GM12874 (cell line): ENCODE data around the gene DNAJC18.

ENCODE experiments used
- CTCF ChIP-seq: IDR thresholded peaks from 2 replicates; pipeline ENCODE4 v1.5.1; 2011; ENCODE audit warnings: low read depth, mild to moderate bottlenecking, control low read depth, low read length, moderate library complexity; ENCODE audit not compliant: insufficient read depth

Gene DNAJC18

DNA sequence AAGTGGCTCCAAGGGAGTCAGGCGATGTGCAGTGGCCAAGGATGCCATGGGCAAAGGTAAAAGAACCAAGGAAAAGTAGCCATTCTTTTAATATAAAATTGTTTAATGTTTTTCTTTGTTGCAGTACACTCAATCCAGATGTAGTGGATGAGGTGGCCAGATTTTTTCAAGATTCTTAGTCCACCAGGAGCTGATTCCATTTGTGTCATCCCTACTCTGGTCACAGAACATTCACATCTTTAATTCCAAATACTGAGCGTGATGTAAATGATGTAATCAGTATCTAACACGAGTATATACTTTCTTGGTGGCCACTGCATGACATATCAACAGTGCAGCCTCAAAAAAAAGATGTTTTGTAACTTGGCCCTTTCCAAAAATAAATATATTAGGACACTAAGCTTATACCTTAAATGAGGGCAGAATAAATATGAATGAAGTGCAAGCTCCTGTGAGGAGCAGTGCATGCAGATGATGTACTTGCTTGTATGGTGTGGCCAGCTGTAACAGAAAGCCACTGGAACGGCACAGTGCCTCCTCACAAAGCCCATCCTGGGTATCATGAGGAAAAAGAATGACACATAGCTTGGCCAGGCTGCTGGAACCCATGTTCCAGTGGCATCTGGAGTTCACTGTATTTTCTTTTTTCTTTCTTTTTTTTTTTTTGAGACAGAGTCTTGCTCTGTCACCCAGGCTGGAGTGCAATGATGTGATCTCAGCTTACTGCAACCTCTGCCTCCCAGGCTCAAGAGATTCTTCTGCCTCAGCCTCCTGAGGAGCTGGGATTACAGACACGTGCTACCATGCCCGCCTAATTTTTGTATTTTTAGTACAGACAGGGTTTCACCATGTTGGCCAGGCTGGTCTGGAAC, 29.0 kb downstream of the DNAJC18 start:
- TF ChIP-seq CTCF: no peak

DNA sequence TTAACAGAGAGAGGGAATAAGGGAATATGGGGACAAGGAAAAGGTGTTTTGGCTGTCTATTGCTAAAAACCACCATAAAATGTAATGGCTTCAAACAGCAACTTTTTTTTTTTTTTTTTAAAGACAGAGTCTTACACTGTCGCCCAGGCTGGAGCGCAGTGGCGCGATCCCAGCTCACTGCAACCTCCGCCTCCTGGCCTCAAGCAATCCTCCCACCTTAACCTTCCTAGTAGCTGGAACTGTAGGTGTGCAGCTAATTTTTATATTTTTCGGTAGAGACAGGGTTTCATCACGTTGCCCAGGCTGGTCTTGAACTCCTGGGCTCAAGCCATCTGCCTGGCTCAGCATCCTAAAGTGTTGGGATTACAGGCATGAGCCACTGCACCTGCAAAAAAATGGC, 31.1 kb downstream of the DNAJC18 start:
- no peak for TF ChIP-seq CTCF

- no peak for TF ChIP-seq CTCF
Measured at GRCh38 chr5:139407517-139407916, 31.8 kb downstream of the DNAJC18 start.

DNA sequence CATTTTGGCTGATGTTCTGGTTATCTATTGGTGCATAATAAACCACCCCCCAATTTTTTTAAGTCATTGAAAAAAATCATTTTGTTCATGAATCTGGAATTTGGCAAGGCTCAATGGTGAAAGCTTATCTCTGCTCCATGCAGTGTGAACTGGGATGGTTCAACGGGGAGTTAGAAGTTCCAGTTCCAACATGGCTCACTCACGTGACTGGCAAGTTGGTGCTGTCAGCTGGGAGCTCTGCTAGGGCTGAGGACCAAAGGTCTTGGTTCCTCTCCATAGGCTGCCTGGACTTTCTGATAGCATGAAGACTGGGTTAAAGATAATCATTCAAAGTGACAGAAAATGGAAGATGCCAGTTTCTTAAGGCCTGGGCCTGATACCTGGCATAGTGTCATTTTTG, 32.4 kb downstream of the DNAJC18 start:
- no peak for TF ChIP-seq CTCF

DNA sequence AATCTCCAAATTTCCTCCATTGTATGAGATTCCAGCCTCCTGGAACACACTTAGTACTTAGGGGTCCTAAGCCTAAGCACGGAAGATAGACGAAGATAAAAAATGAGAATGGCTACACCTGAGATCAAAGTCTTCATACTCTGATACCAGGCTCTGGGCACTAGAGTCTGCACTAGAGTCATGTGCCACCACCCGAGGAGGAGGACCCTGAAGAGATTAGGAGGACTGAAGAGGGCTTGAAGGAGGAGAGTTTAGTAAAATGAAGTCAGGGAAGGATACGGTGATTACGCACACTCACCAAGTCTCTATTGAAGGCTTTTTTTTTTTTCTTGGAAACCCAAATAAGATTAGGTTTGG, 34.9 kb downstream of the DNAJC18 start:
- no peak for TF ChIP-seq CTCF

- TF ChIP-seq CTCF: no peak
Measured at GRCh38 chr5:139403787-139404483, 35.4 kb downstream of the DNAJC18 start, which contains the start of gene SPATA24. Gene SPATA24 (minus strand): TSS chr5:139404089. CDS start chr5:139404060, 29 bp downstream.

DNA sequence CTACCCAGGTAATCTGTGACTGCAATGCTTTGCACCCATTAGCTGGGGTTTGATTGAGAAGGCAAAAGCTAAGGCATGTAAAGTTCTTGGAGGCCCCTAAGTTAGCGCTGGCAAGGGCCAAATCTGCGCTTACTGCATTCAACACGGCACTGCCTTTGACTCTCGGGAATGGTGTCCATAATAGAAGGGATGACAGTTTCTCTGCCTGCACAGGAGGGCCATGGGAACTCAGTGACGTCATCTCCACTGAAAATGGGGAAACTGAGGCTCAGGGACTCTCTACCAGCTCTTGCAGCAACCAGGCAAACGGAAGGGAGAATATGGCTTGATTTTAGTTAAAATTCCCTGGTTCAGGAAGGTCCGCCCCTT, 35.9 kb downstream of the DNAJC18 start:
- TF ChIP-seq CTCF: no peak
